GM12874 (cell line): Measurements from ENCODE around the gene FHIP1A.

Experiments
- CTCF ChIP-seq: IDR thresholded peaks from 2 replicates; pipeline ENCODE4 v1.5.1; 2011; ENCODE audit warnings: low read depth, mild to moderate bottlenecking, control low read depth, low read length, moderate library complexity; ENCODE audit not compliant: insufficient read depth

The FHIP1A gene

GRCh38 chr4:151408380-151408629 is 671 bp upstream of the FHIP1A start:
- no peak for TF ChIP-seq CTCF

- TF ChIP-seq CTCF: no peak
Observed at GRCh38 chr4:151409470-151410313, 716 bp downstream of the FHIP1A start.

GRCh38 chr4:151415978-151416377 is 7.0 kb downstream of the FHIP1A start:
- TF ChIP-seq CTCF: no peak

GRCh38 chr4:151417164-151417571 is 8.2 kb downstream of the FHIP1A start:
- TF ChIP-seq CTCF: no peak

- TF ChIP-seq CTCF: no peak
Observed at GRCh38 chr4:151417766-151418376, 8.9 kb downstream of the FHIP1A start.

GRCh38 chr4:151418385-151418784 is 9.4 kb downstream of the FHIP1A start:
- no peak for TF ChIP-seq CTCF

GRCh38 chr4:151418856-151419255 is 9.9 kb downstream of the FHIP1A start:
- no peak for TF ChIP-seq CTCF
